T-cell (primary cell): ENCODE data around the gene ARL8B. TPM values are rescaled to one million over a fixed set of nuclear protein-coding genes. Genes with fewer than 3 reads are reported as not detected.
A peak's percentile ranks its signal among the peaks of the same experiment; 100 is the strongest.

Experiments
- ATAC-seq, 4 experiments: fragments of 200-7000 bp in 3 of 4; fragments of 150-1000 bp in 1 of 4; cut with Tn5 transposase; replicated peaks in 1 of 4; 1 replicate in 3 of 4; 2 replicates in 1 of 4; pipeline ENCODE4 v1.10.0; 2021; ENCODE audit warnings: moderate library complexity in 3 of 4, mild to moderate bottlenecking in 2 of 4, moderate number of reproducible peaks in 1 of 4
- CTCF ChIA-PET, 2 donors: fragments of 300-600 bp; sonication (Branson Sonifier 250); formaldehyde crosslinking; loops; one replicate each; lab custom pipeline; 2022; ENCODE audit warnings: antibody characterized with exemption in 2 of 2; lab: Charles Lee
- POLR2A ChIA-PET, 2 donors: fragments of 300-600 bp; sonication (Branson Sonifier 250); formaldehyde crosslinking; loops; one replicate each; lab custom pipeline; 2022; ENCODE audit warnings: antibody characterized with exemption in 2 of 2; lab: Charles Lee
- DNase-seq, 35 experiments: peaks; one replicate each; pipeline versions ENCODE4 v3.0.0 to v3.0.0-alpha.2; 2013 to 2023
- H3K27ac ChIP-seq: one replicate; pipeline ENCODE4 v1.5.1; 2013; ENCODE audit warnings: low read length
- H3K27me3 ChIP-seq, 2 experiments: replicated peaks in 1 of 2; 1 replicate in 1 of 2; 2 replicates in 1 of 2; pipeline versions ENCODE4 v1.6.1 to v1.7.0; 2013; ENCODE audit warnings: low read length in 1 of 2, mixed read lengths in 1 of 2; ENCODE audit not compliant: control insufficient read depth in 2 of 2, insufficient read depth in 2 of 2; ENCODE audit errors: extremely low read depth in 1 of 2
- H3K36me3 ChIP-seq, 2 donors: 1 replicate in 1 of 2; 2 replicates in 1 of 2; pipeline versions ENCODE4 v1.6.1 to v1.7.0; 2013; ENCODE audit warnings: low read length in 1 of 2; ENCODE audit not compliant: control insufficient read depth in 2 of 2, insufficient read depth in 1 of 2; ENCODE audit errors: extremely low read depth in 1 of 2
- H3K4me1 ChIP-seq, 2 experiments: 1 replicate in 1 of 2; 2 replicates in 1 of 2; pipeline versions ENCODE4 v1.6.1 to v1.7.0; 2013; ENCODE audit warnings: low read length in 2 of 2, mixed read lengths in 1 of 2; ENCODE audit not compliant: insufficient read depth in 2 of 2, control insufficient read depth in 1 of 2; ENCODE audit errors: extremely low read depth in 1 of 2
- H3K4me3 ChIP-seq, 2 donors: 1 replicate in 1 of 2; 2 replicates in 1 of 2; pipeline versions ENCODE4 v1.5.1 to v1.7.0; 2013; ENCODE audit warnings: mild to moderate bottlenecking in 2 of 2, low read length in 1 of 2, moderate library complexity in 1 of 2; ENCODE audit not compliant: control insufficient read depth in 1 of 2; ENCODE audit errors: extremely low read depth in 1 of 2
- H3K9me3 ChIP-seq: 2 replicates; pipeline ENCODE4 v1.7.0; 2013
- H3K27ac Mint-ChIP-seq, 2 donors: one replicate each; pipeline ENCODE4 v1.8.0; 2020 to 2021; ENCODE audit warnings: mild to moderate bottlenecking in 2 of 2, mixed read lengths in 2 of 2
- H3K27me3 Mint-ChIP-seq, 2 donors: one replicate each; pipeline ENCODE4 v1.8.0; 2021 to 2022; ENCODE audit warnings: mixed read lengths in 2 of 2
- H3K36me3 Mint-ChIP-seq: one replicate; pipeline ENCODE4 v1.8.0; 2021; ENCODE audit warnings: mixed read lengths
- H3K4me1 Mint-ChIP-seq, 3 donors: one replicate each; pipeline ENCODE4 v1.8.0; 2020 to 2022; ENCODE audit warnings: mixed read lengths in 3 of 3, mild to moderate bottlenecking in 1 of 3
- H3K4me3 Mint-ChIP-seq, 3 donors: one replicate each; pipeline ENCODE4 v1.8.0; 2020 to 2022; ENCODE audit warnings: mild to moderate bottlenecking in 3 of 3, mixed read lengths in 3 of 3, moderate library complexity in 3 of 3
- H3K9me3 Mint-ChIP-seq, 3 donors: one replicate each; pipeline ENCODE4 v1.8.0; 2020 to 2022; ENCODE audit warnings: mixed read lengths in 3 of 3
- WGBS: methylation state at CpG from one replicate; pipeline ENCODE4 v1.1.5; 2013; ENCODE audit warnings: missing lambda C conversion rate; ENCODE audit not compliant: insufficient coverage; 5-methylcytosine and 5-hydroxymethylcytosine counted together
- total RNA-seq, 35 experiments: library from RNA in 6 of 35; stranded (reverse) in 6 of 35; fragments of 120-200 nt in 1 of 35; gene quantifications; one replicate each; pipeline versions ENCODE4 v1.2.1 to v1.2.4 and lab custom pipeline; 2013 to 2026

ARL8B gene
- total RNA-seq, 5 donors from 2014 or later (not counting 1 experiment from before 2014, with no cell fraction given), result 40.6 to 52.6 (median 48.3) TPM

DNA sequence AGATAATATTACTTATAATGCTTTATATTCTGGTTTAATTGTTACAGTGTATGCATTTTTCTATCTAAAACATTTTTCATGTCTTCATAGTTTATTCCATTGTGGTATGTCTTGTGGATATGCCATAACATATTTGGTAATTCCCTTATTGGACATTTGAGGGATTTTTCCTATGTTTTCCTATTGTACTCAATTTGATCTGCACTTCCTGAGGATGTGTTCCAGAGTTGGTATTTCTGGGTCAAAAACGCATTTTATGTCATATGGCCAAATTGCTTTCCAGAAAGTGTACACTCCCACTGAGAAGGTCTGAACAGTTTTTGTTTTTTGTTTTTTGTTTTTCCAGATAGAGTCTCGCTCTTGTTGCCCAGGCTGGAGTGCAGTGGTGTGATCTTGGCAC, 6.8 kb downstream of the ARL8B start:
- Mint-ChIP-seq H3K9me3 (no peaks in the 10 kb centered on the region), H3K4me1 (peaks cover 68 to 77% (median 74%) of the 10 kb centered on the region in 3 donors), H3K4me3 (no peak overlapping the region), H3K27me3 (no peaks in the 10 kb centered on the region), H3K36me3 (peaks cover 10% of the 10 kb centered on the region), H3K27ac (no peak overlapping the region)
- H3K4me3 ChIP-seq, result no peak overlapping the region
- ChIA-PET POLR2A (no interaction called here), CTCF (no interaction called here)
- DNase-seq (no peak), ATAC-seq (no peak)
- 50% methylated on average over 1 of the region's 2 CpGs for WGBS
- H3K4me1 ChIP-seq, result peaks cover 7 to 15% of the 10 kb centered on the region in 2 experiments
- no peaks in the 10 kb centered on the region for H3K36me3 ChIP-seq
- H3K9me3 ChIP-seq, result no peaks in the 10 kb centered on the region
- no peak overlapping the region for H3K27ac ChIP-seq
- no peaks in the 10 kb centered on the region for H3K27me3 ChIP-seq

DNA sequence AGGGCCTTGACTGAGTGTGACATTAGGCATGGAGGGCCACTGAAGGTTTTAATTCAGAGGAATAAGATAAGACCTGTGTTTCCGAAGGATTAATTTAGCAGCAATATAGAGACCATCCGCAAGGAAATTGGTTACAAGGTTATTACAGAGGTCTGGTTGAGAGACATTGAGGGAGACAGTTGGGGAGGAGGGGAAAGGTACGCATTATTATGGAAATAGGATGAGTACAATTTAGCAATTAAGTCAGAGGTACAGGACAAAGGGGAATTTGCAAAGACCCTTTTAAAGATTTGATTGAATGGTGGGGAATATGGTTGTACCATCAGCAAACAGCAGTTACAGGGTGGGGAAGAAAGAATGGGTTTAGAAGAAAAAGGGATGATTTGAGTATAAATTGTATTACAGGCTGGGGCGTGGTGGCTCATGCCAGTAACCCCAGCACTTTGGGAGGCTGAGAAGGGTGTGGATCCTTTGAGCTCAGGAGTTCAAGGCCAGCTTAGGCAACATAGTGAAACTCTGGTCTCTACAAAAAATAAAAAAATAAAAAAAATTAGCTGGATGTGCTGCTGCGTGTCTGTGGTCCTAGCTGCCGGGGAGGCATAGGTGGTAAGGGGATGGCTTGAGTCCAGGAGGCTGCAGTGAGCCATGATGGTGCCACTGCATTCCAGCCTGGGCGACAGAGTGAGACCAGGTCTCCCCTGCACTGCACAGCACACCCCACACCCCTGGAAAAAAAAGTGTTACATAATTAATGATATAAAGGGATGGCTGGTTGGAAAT, 11.3 kb downstream of the ARL8B start:
- CTCF ChIA-PET, result interaction anchor here in 1 of 2 donors (0.6 kb wide), 1 partner anchor 100 kb away, joined by 3 read pairs; no protein-coding TSS in a partner anchor

DNA sequence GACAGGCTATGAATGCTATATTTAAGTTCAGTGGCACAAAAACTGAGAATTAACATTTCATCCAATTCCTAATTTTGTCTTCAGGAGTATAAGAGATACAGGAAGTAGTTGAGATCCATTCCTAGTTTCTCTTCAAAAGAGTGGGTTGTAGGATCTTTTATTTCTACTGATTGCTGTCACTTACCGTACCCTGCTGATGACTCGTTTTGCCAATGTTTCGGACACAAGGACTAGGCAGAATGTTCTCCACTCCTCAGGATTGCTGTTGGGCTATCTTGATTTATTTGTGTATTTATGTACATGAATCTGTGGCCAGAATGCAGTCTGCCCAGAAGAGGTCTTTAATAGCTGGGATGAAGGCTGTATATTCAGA, 11.9 kb downstream of the ARL8B start:
- H3K4me3 Mint-ChIP-seq, result no peak overlapping the region
- Histone ChIP-seq H3K4me3 (no peak overlapping the region), H3K36me3 (no peaks in the 10 kb centered on the region), H3K9me3 (no peaks in the 10 kb centered on the region), H3K27me3 (no peaks in the 10 kb centered on the region), H3K27ac (no peak overlapping the region), H3K4me1 (peaks cover 2 to 7% of the 10 kb centered on the region in 2 experiments)
- CTCF ChIA-PET, result interaction anchor here in 1 of 2 donors (0.8 kb wide), 1 partner anchor 9 kb away, joined by 3 read pairs; no protein-coding TSS in a partner anchor
- 100% methylated on average over 2 of the region's 3 CpGs for WGBS
- peaks cover 7% of the 10 kb centered on the region for H3K36me3 Mint-ChIP-seq
- ATAC-seq (no peak), DNase-seq (no peak)
- peak overlapping the region; percentile 50 to 73 for H3K27ac Mint-ChIP-seq
- peaks cover 64 to 74% (median 69%) of the 10 kb centered on the region in 3 donors for H3K4me1 Mint-ChIP-seq
- POLR2A ChIA-PET, result interaction anchor here in 1 of 2 donors (1.5 kb wide), 1 partner anchor 9 kb away, joined by 5 read pairs; no protein-coding TSS in a partner anchor
- no peaks in the 10 kb centered on the region for H3K27me3 Mint-ChIP-seq
- H3K9me3 Mint-ChIP-seq, result no peaks in the 10 kb centered on the region

More for the DNA sequence above, 11.3 kb downstream of the ARL8B start:
- Histone ChIP-seq H3K27me3 (no peaks in the 10 kb centered on the region), H3K9me3 (no peaks in the 10 kb centered on the region), H3K36me3 (no peaks in the 10 kb centered on the region), H3K4me1 (peaks cover 2 to 6% of the 10 kb centered on the region in 2 experiments), H3K27ac (no peak overlapping the region), H3K4me3 (no peak overlapping the region)
- H3K27me3 Mint-ChIP-seq, result no peaks in the 10 kb centered on the region
- no peak for DNase-seq
- peak overlapping the region; percentile 55 to 73 for H3K27ac Mint-ChIP-seq
- H3K4me3 Mint-ChIP-seq, result no peak overlapping the region
- H3K9me3 Mint-ChIP-seq, result no peaks in the 10 kb centered on the region
- H3K36me3 Mint-ChIP-seq, result peaks cover 7% of the 10 kb centered on the region
- ATAC-seq, result no peak
- POLR2A ChIA-PET, result interaction anchor here in 1 of 2 donors (1.5 kb wide), 1 partner anchor 9 kb away, joined by 5 read pairs; no protein-coding TSS in a partner anchor
- peaks cover 62 to 68% (median 67%) of the 10 kb centered on the region in 3 donors for H3K4me1 Mint-ChIP-seq
- 100% methylated on average over 4 of the region's 7 CpGs for WGBS

DNA sequence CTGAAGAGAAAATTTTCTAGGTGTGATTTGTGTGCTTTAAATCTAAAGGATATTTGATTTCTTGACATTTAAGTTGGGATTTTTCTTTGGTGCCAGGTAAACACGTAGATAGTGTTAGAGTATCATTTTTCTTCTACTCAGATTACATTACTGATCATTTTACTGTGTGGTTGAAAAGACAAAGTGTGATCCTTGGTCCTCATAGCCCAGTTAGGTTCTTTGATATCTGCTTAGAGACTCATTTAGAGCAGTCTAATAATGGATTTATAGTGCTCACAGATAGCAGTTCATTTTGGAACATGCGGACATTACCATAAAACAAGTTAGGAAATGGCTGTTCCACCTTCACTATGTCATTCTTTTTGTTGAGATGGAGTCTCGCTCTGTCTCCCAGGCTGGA, 12.4 kb downstream of the ARL8B start:
- Histone ChIP-seq H3K4me1 (peaks cover 0 to 12% of the 10 kb centered on the region in 2 experiments), H3K27me3 (no peaks in the 10 kb centered on the region), H3K27ac (no peak overlapping the region), H3K36me3 (no peaks in the 10 kb centered on the region), H3K4me3 (no peak overlapping the region), H3K9me3 (no peaks in the 10 kb centered on the region)
- ATAC-seq (no peak), DNase-seq (no peak)
- WGBS, result 94% methylated on average over 2 of the region's 3 CpGs
- CTCF ChIA-PET, result interaction anchor here in 1 of 2 donors (0.8 kb wide), 1 partner anchor 10 kb away, joined by 3 read pairs; no protein-coding TSS in a partner anchor
- no peaks in the 10 kb centered on the region for H3K27me3 Mint-ChIP-seq
- POLR2A ChIA-PET, result no interaction called here
- peaks cover 7% of the 10 kb centered on the region for H3K36me3 Mint-ChIP-seq
- H3K27ac Mint-ChIP-seq, result peak overlapping the region; percentile 50 to 73
- no peaks in the 10 kb centered on the region for H3K9me3 Mint-ChIP-seq
- no peak overlapping the region for H3K4me3 Mint-ChIP-seq
- peaks cover 65 to 79% (median 69%) of the 10 kb centered on the region in 3 donors for H3K4me1 Mint-ChIP-seq

DNA sequence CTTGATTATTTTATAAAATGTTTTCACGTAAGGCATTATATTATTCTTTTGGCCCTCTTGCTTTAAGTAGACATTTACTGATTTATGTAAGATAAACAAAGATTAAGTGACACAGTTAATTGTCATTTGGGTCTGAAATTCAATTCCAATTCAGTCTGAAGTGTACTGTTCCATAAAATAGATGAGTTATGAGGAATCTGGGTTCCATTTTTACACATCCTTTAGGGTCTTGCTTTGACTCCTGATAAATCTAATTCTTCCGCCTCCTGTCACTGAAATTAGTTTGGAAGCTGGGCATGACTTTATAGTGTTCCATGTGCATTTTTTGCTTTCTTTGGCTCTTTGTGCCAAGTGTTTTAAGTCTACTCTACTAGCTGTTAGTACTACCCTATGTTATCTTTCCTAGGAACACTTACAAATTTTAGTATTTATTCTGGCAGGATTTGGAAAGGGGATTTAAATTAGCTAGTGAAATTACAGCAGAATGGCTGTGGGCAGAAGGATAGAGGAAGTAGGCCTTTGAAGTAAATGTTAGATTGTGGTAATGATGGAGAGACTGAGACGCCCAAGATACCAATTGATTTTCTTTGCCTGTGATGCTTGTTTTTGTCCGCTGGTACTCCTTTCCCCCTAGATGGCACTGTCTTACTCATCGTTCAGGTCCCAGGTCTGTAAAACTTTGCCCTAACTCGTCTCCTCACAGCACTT, 14.3 kb downstream of the ARL8B start:
- Mint-ChIP-seq H3K36me3 (peaks cover 15% of the 10 kb centered on the region), H3K27ac (peak overlapping the region; percentile 41 to 83), H3K4me1 (peaks cover 74 to 83% (median 77%) of the 10 kb centered on the region in 3 donors), H3K9me3 (no peaks in the 10 kb centered on the region), H3K27me3 (no peaks in the 10 kb centered on the region), H3K4me3 (no peak overlapping the region)
- peak overlapping the region; percentile 38 for H3K27ac ChIP-seq
- POLR2A ChIA-PET, result interaction anchor here in 1 of 2 donors (0.9 to 1.1 kb wide), 2 partner anchors 13 to 51 kb away, joined by 3 to 6 read pairs; partner anchors contain the start of gene EDEM1
- peaks cover 0 to 12% of the 10 kb centered on the region in 2 experiments for H3K4me1 ChIP-seq
- DNase-seq, result peak in 27 of 35 experiments; percentile 5 to 74 (median 24)
- no peaks in the 10 kb centered on the region for H3K27me3 ChIP-seq
- no peak overlapping the region for H3K4me3 ChIP-seq
- CTCF ChIA-PET, result interaction anchor here (0.6 to 1.8 kb wide), 8 partner anchors 12 to 1826 kb away, joined by 3 to 5 read pairs (median 4); no protein-coding TSS in a partner anchor
- H3K36me3 ChIP-seq, result peaks cover 3 to 4% of the 10 kb centered on the region in 2 donors
- peak; percentile 87 to 93 (median 92) for ATAC-seq
- H3K9me3 ChIP-seq, result no peaks in the 10 kb centered on the region
- 0% methylated on average over 3 of the region's 6 CpGs for WGBS
